Left lung (tissue), 10 donors: ENCODE results near the gene TEX26. TPM values are rescaled to one million over a fixed set of nuclear protein-coding genes. Genes with fewer than 3 reads are reported as not detected.

ENCODE experiments used
- ATAC-seq: fragments of 200-7000 bp; cut with Tn5 transposase; one replicate; pipeline ENCODE4 v1.9.1; 2020; ENCODE audit warnings: moderate library complexity
- DNase-seq, 4 donors: peaks; one replicate each; pipeline ENCODE4 v3.0.0-alpha.2; 2013 to 2020
- H3K27ac ChIP-seq, 2 donors: fragments of 200-600 bp; sonication (generic) in 1 of 2; one replicate each; pipeline versions ENCODE4 v1.5.0 to v1.8.0; 2020 to 2021
- H3K27me3 ChIP-seq, 2 donors: fragments of 200-600 bp; sonication (generic) in 1 of 2; one replicate each; pipeline versions ENCODE4 v1.5.0 to v1.8.0; 2020 to 2021
- H3K36me3 ChIP-seq, 2 donors: fragments of 200-600 bp; sonication (generic) in 1 of 2; one replicate each; pipeline versions ENCODE4 v1.5.0 to v1.8.0; 2020 to 2021
- H3K4me1 ChIP-seq, 2 donors: fragments of 200-600 bp; one replicate each; pipeline ENCODE4 v1.8.0; 2021
- H3K4me3 ChIP-seq, 2 donors: fragments of 200-600 bp; sonication (generic) in 1 of 2; one replicate each; pipeline versions ENCODE4 v1.5.0 to v1.8.0; 2020 to 2021; ENCODE audit warnings: mild to moderate bottlenecking in 1 of 2
- H3K9me3 ChIP-seq, 2 donors: fragments of 200-600 bp; sonication (generic) in 1 of 2; one replicate each; pipeline versions ENCODE4 v1.5.0 to v1.8.0; 2020 to 2021
- intact Hi-C, 2 donors: fragments of 100-400 bp; cut with DNase I; formaldehyde crosslinking; loops; one replicate each; pipeline versions ENCODE4 v1.11.2 to v1.14.2; 2022
- polyA plus RNA-seq, 6 donors: library from polyadenylated mRNA; unstranded; fragments of 120-200 nt; gene quantifications; one replicate each; pipeline ENCODE4 v1.2.1, GENCODE V29; 2013; ENCODE audit not compliant: insufficient read length in 6 of 6
- total RNA-seq, 2 donors: library from RNA; stranded (reverse); fragmentation: NEBNext Ultra II Directional; extraction: Animal tissue kit (Norgen Biotek cat#: 25700); gene quantifications; one replicate each; pipeline ENCODE4 v1.2.1, GENCODE V29; 2021
- TF ChIP-seq, protein P1 (sequence below), 2 donors: fragments of 200-600 bp; sonication (generic) in 1 of 2; IDR thresholded peaks; one replicate each; pipeline versions ENCODE4 v1.5.0 to v1.8.0; 2021; ENCODE audit warnings: antibody characterized with exemption in 2 of 2
- donor health status: DM: no; HTN: yes; CAD: no.
- donor health status: DM: no; HTN: no; CAD: no.

Gene TEX26
- total and polyA plus RNA-seq, 8 donors = 0.47 to 2.4 (median 0.93) TPM; not detected in 1

DNA sequence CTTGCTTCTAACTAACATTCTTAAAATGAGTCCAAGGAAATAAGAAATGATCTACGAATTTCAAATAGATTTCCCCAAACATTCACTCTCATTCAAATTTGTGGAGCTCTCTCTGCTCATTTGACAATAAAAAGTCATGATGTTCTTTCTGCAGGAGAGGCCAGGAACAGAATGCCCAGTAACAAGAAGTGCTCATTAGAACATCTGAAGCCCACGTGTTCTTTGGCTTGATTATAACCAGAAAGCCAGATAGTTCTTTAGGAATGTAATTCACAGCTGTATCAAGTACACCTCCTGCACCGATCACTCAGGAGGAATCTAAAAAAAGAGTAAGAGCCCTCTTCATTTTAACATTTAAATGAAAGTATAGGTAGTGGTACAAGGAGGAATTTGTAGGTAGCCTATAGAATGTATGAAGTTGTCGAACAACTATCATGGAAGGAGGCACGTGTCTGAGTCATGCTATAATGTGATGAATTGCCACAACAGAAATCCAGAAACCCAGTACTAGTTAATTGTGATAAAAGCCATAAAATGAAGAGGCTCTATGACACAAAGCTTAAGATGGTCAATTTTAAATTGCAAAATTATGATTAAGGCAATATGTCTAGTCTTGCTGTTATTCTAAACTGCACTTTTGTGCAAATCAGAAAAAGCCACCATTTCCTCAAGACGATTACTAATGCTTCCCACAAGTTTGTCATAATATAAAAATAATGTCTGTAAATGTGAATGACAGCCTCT is 13.6 kb upstream of the TEX26 start:
- peaks cover 0 to 11% of the 10 kb centered on the region in 2 donors for H3K27me3 ChIP-seq
- no peaks in the 10 kb centered on the region for H3K9me3 ChIP-seq
- TF ChIP-seq, protein P1, sequence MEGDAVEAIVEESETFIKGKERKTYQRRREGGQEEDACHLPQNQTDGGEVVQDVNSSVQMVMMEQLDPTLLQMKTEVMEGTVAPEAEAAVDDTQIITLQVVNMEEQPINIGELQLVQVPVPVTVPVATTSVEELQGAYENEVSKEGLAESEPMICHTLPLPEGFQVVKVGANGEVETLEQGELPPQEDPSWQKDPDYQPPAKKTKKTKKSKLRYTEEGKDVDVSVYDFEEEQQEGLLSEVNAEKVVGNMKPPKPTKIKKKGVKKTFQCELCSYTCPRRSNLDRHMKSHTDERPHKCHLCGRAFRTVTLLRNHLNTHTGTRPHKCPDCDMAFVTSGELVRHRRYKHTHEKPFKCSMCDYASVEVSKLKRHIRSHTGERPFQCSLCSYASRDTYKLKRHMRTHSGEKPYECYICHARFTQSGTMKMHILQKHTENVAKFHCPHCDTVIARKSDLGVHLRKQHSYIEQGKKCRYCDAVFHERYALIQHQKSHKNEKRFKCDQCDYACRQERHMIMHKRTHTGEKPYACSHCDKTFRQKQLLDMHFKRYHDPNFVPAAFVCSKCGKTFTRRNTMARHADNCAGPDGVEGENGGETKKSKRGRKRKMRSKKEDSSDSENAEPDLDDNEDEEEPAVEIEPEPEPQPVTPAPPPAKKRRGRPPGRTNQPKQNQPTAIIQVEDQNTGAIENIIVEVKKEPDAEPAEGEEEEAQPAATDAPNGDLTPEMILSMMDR (IDR thresholded peaks at IDR 0.05) = no peak
- H3K4me3 ChIP-seq = no peak overlapping the region
- H3K4me1 ChIP-seq = no peaks in the 10 kb centered on the region
- H3K36me3 ChIP-seq = no peaks in the 10 kb centered on the region
- DNase-seq = no peak
- intact Hi-C loops = no loop called here
- ATAC-seq = no peak
- no peak overlapping the region for H3K27ac ChIP-seq

DNA sequence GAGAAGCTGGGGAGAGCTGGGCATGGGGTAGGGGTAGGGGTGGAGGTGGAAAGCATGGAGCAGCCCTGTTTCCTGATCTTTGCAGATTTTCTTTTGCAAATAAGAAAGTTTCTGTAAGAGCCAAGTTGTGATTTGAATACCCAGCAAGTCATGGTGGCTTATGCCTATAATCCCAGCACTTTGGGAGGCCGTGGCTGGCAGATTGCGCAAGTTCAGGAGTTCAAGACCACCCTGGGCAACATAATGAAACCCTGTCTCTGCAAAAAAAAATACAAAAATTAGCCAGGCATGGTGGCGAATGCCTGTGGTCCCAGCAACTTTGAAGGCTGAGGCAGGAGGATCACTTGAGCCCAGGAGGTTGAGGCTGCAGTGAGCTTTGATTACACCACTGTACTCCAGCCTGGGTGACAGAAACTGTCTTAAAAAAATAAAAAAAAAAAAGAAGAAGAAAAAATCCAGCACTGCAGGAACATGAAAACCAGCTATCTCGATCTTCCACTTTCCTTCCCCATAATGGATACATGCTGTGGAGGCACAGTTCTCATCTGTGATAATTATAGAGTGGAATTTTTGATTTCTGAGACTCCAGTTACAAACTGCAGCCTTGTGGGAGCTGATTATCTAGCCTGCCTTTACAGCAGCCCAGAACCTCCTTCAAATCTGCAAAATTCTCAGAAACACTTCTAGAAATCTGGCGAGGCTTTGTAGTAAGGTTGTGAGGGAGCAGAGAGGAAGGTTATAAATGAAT is 12.1 kb upstream of the TEX26 start:
- TF ChIP-seq, protein P1 (IDR thresholded peaks at IDR 0.05) = no peak
- Histone ChIP-seq H3K27ac (no peak overlapping the region), H3K4me1 (no peaks in the 10 kb centered on the region), H3K36me3 (no peaks in the 10 kb centered on the region), H3K4me3 (no peak overlapping the region), H3K9me3 (no peaks in the 10 kb centered on the region), H3K27me3 (peaks cover 0 to 9% of the 10 kb centered on the region in 2 donors)
- intact Hi-C loops = no loop called here
- DNase-seq (no peak), ATAC-seq (no peak)

DNA sequence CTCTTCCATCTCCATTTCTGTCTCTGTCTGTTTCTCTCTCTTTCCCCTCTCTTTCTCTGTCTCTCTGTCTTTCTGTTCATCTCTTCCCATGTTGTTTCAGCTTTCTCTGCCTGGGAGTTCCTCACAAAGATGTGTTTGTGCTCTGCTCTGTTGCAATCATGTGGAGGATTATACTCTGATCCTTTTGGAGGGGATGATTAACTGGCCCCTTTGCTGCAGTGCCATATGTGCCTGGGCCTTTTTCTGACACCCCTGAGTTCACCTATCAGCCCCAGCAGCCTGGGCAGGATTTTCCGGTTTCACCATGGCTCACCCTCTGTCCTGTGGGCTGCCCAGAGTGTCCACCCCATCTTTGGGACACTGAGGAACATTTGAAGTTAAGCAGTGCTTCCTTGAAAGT is 9.0 kb upstream of the TEX26 start:
- intact Hi-C loops = no loop called here
- no peak for DNase-seq
- ATAC-seq = no peak

DNA sequence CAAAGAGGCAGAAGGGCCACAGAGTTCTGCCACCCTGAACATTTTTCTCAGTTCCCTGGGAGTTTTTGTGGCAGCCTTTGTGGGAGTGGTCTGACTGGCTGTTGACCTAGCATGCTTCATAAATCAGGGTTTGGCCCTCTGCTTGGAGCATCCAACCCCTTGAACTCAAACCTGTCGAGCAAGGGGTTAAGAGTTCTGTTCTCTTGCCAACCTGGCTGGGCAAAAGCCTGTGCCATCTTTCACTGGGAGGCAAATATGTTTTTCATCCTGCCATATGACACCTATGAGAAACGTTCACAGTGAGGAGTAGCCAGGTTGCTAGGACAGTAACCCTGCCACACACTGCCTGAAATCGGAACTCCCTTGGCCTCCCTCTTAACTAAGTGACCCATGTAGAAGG is 7.7 kb upstream of the TEX26 start:
- intact Hi-C loops = no loop called here
- ATAC-seq (no peak), DNase-seq (no peak)
- Histone ChIP-seq H3K36me3 (no peaks in the 10 kb centered on the region), H3K4me3 (no peak overlapping the region), H3K27me3 (no peaks in the 10 kb centered on the region), H3K9me3 (no peaks in the 10 kb centered on the region), H3K4me1 (no peaks in the 10 kb centered on the region), H3K27ac (no peak overlapping the region)
- TF ChIP-seq, protein P1 (IDR thresholded peaks at IDR 0.05) = no peak

More for the DNA sequence above, 9.0 kb upstream of the TEX26 start:
- H3K27me3 ChIP-seq = no peaks in the 10 kb centered on the region
- H3K4me1 ChIP-seq = no peaks in the 10 kb centered on the region
- no peak overlapping the region for H3K27ac ChIP-seq
- TF ChIP-seq, protein P1 (IDR thresholded peaks at IDR 0.05) = no peak
- no peaks in the 10 kb centered on the region for H3K36me3 ChIP-seq
- no peak overlapping the region for H3K4me3 ChIP-seq
- no peaks in the 10 kb centered on the region for H3K9me3 ChIP-seq

DNA sequence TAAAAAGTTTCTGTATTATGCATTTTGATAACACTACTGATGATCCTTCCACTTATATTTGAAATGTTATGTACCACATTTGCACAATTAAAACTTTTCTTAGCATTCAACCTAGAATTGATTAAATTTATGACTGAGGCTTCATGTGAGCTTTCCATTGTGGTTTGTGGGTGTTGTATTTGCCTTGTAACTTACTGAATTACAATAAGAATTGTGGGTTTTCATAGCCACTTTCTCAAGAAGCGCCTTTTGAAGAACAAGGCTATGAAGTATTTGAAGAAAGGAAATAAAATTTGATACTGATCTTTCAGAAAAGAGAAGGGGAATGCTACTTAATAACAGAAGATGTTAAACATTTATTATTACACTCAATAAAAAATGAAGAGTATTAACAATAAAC is 7.0 kb upstream of the TEX26 start:
- Histone ChIP-seq H3K36me3 (no peaks in the 10 kb centered on the region), H3K9me3 (no peaks in the 10 kb centered on the region), H3K4me3 (no peak overlapping the region), H3K4me1 (no peaks in the 10 kb centered on the region), H3K27me3 (no peaks in the 10 kb centered on the region), H3K27ac (no peak overlapping the region)
- intact Hi-C loops = no loop called here
- ATAC-seq = no peak
- DNase-seq = no peak
- TF ChIP-seq, protein P1 (IDR thresholded peaks at IDR 0.05) = no peak
